ENCODE measurements around the gene PERCC1. TPM values are rescaled to one million over a fixed set of nuclear protein-coding genes. Genes with fewer than 3 reads are reported as not detected.

PERCC1 gene
- total RNA-seq, 3 donors from 2014 or later, result not detected

DNA sequence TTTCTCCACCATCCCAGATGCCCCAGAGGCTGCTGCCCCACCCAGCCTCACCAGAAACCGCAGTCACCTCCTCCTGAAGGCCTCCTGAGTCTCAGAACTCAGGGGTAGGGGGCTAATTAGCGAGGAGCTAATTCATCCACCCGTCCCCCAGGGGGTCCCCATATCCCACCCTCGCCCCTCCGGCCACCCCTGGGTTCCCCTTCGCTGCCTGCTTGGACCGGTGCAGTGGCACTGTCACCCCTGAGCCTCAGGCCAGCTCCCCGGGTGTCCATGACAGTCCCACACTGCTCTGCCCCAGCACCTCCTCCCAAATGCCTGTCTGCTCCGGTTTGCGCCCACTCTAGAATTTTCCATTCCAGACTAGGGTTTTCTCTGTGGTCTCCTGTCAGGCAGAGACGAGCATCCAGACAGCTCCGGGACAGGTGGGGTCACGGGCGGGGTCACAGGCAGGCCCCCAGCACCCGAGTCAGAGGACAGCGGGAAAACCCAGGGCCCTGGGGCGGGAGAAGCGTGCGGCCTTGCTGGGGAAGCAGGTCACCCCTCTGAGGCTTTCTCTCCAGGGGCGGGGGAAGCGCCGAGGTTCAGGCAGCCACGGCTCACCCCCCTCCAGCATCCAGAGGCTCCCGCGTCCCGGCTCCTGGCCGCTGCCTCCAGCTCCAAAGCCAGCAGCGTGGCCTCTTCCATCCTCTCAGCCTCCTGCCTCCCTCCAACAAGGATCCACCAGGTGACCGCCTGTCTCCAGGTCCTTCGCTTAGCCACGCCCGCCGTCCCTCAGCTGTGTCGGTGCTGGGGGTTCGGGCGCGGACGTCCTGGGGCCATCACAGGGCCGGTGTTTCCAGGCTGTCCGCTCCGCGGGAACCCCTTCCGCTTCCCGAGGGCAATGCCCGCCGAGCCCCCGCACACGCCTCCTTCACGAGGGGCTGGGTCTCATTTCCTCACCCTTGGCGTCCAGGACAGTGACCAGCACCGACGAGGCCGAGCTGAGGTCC, 3.1 kb upstream of the PERCC1 start:
- Histone ChIP-seq H3K27ac (peak overlapping the region; percentile 52 to 55), H3K27me3 (no peaks in the 10 kb centered on the region), H3K4me1 (no peaks in the 10 kb centered on the region), H3K4me3 (peak overlapping the region; percentile 4 to 68 (median 55)), H3K36me3 (no peaks in the 10 kb centered on the region), H3K9me3 (no peaks in the 10 kb centered on the region)
- DNase-seq (ENCODE audit: low spot score in 2 of 2), result peak in 1 of 2 donors; percentile 44
- intact Hi-C loops (cut with DNase I; ENCODE audit: low total_unique reads), result no loop called here
- TF ChIP-seq POLR2AphosphoS5 (IDR thresholded peaks at IDR 0.05) (no peak), POLR2A (IDR thresholded peaks at IDR 0.05) (no peak)
- TF ChIP-seq, protein P1, sequence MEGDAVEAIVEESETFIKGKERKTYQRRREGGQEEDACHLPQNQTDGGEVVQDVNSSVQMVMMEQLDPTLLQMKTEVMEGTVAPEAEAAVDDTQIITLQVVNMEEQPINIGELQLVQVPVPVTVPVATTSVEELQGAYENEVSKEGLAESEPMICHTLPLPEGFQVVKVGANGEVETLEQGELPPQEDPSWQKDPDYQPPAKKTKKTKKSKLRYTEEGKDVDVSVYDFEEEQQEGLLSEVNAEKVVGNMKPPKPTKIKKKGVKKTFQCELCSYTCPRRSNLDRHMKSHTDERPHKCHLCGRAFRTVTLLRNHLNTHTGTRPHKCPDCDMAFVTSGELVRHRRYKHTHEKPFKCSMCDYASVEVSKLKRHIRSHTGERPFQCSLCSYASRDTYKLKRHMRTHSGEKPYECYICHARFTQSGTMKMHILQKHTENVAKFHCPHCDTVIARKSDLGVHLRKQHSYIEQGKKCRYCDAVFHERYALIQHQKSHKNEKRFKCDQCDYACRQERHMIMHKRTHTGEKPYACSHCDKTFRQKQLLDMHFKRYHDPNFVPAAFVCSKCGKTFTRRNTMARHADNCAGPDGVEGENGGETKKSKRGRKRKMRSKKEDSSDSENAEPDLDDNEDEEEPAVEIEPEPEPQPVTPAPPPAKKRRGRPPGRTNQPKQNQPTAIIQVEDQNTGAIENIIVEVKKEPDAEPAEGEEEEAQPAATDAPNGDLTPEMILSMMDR (IDR thresholded peaks at IDR 0.05), result no peak

DNA sequence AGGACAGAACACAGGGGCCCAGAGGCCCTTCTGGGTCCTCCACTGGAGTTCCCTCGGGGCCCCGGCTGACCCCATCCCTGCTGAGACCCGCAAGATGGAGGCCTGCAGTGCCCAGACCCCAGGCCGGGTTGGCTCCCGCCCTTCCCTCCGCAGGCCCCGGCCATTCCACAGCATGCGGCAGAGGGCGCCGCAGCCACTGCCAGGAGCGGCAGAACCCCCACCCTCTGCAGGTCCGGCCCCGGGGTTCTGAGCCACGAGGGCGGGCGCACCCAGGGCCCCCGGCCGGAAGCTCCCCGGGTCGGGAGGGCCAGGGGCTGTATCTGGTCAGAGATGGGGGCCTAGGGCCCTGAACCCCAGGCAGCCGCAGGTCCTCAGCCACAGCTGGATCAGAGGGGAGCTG, 2.4 kb upstream of the PERCC1 start:
- Histone ChIP-seq H3K9me3 (no peaks in the 10 kb centered on the region), H3K4me1 (no peaks in the 10 kb centered on the region), H3K27me3 (no peaks in the 10 kb centered on the region), H3K27ac (peak overlapping the region; percentile 52 to 55), H3K36me3 (no peaks in the 10 kb centered on the region), H3K4me3 (peak overlapping the region; percentile 4 to 68 (median 55))
- peak; percentile 48 to 68 for DNase-seq (ENCODE audit: low spot score in 2 of 2)
- no peak for TF ChIP-seq POLR2AphosphoS5 (IDR thresholded peaks at IDR 0.05)
- TF ChIP-seq, protein P1 (IDR thresholded peaks at IDR 0.05), result peak in 2 of 3 donors; percentile 40 to 45
- intact Hi-C loops (cut with DNase I; ENCODE audit: low total_unique reads), result no loop called here

DNA sequence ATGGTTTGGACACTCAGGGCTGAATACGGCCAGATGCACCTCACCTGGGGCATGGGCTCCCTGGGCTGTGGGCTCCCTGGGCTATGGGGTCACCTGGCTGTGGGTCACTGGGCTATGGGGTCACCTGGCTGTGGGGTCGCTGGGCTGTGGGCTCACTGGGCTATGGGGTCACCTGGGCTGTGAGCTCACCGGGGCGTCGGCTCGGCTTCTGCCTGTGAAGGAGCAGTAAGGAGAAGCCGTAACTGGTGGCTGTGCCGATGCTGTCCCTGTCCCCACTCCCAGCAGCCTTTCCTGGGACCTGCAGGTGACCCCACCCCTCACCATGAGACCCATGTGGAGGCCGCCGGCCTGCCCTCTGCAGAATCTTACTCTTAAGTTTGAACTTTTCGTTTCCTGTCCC, 1.9 kb upstream of the PERCC1 start:
- no peak for DNase-seq (ENCODE audit: low spot score in 2 of 2)
- Histone ChIP-seq H3K4me3 (peak overlapping the region in 1 of 3 donors; percentile 68), H3K27me3 (no peaks in the 10 kb centered on the region), H3K36me3 (no peaks in the 10 kb centered on the region), H3K27ac (peak overlapping the region in 1 of 2 donors; percentile 52), H3K4me1 (no peaks in the 10 kb centered on the region), H3K9me3 (no peaks in the 10 kb centered on the region)
- intact Hi-C loops (cut with DNase I; ENCODE audit: low total_unique reads), result no loop called here
- TF ChIP-seq POLR2A (IDR thresholded peaks at IDR 0.05) (no peak), POLR2AphosphoS5 (IDR thresholded peaks at IDR 0.05) (no peak)
- TF ChIP-seq, protein P1 (IDR thresholded peaks at IDR 0.05), result no peak

DNA sequence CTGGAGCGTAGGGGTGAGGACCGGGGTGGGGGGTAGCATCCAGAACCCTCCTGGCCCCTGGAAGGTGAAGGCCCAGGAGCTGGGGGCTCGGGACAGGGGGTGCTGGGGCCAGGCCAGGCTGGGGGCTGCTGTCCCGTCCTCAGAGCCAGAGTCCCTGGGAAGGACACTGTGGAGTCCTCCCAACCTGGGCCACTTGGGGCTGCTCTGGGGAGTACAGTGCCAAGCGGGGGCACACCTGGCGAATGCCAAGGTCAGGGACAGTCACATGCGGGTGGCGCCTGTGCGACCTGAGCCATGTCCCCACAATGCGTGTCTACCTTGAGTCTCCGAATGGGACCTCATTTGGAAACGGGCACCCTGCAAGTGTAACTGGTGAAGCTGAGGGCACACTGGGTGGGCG, 1.2 kb upstream of the PERCC1 start:
- TF ChIP-seq POLR2A (IDR thresholded peaks at IDR 0.05), result no peak
- no peak for TF ChIP-seq POLR2AphosphoS5 (IDR thresholded peaks at IDR 0.05)
- TF ChIP-seq, protein P1 (IDR thresholded peaks at IDR 0.05), result no peak
- H3K9me3 ChIP-seq, result no peaks in the 10 kb centered on the region
- no peak for DNase-seq (ENCODE audit: low spot score in 2 of 2)
- H3K4me3 ChIP-seq, result no peak overlapping the region
- no peaks in the 10 kb centered on the region for H3K4me1 ChIP-seq
- no peak overlapping the region for H3K27ac ChIP-seq
- H3K27me3 ChIP-seq, result no peaks in the 10 kb centered on the region
- intact Hi-C loops (cut with DNase I; ENCODE audit: low total_unique reads), result no loop called here
- no peaks in the 10 kb centered on the region for H3K36me3 ChIP-seq

DNA sequence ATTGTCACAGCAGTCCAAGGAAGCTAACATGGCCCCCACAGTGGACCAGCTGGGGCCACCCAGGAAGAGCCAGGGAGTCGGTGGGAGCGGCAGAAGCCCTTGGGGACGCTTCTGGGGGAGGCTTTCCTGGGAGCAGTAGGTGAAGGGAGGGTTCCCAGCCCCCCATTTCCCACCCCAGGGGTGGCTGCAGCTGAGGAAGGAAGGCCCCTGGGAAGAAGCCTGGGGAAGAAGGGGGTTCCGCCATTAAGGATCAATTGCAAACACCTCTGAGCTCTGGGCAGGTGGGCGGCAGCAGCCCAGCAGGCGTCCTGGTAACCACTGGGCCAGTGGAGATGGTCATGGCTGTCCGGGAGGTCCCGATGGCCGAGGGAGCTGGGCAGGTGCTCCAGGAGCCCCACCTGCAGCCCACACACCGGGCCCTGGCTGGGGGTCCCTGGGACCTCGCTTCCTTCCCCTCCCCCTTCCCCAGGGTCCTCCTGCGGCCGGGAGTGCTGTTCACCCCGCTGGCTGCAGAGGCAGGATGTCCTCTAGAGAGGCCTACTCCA, 592 bp upstream of the PERCC1 start:
- H3K9me3 ChIP-seq, result no peaks in the 10 kb centered on the region
- no peak overlapping the region for H3K27ac ChIP-seq
- H3K4me3 ChIP-seq, result no peak overlapping the region
- H3K27me3 ChIP-seq, result no peaks in the 10 kb centered on the region
- no peak for DNase-seq (ENCODE audit: low spot score in 2 of 2)
- no peaks in the 10 kb centered on the region for H3K4me1 ChIP-seq
- TF ChIP-seq POLR2AphosphoS5 (IDR thresholded peaks at IDR 0.05), result no peak
- TF ChIP-seq POLR2A (IDR thresholded peaks at IDR 0.05), result no peak
- TF ChIP-seq, protein P1 (IDR thresholded peaks at IDR 0.05), result no peak
- no peaks in the 10 kb centered on the region for H3K36me3 ChIP-seq
- intact Hi-C loops (cut with DNase I; ENCODE audit: low total_unique reads), result no loop called here
